GM19328 (cell line): ENCODE data around the gene COL4A4.

Experiments used
- ATAC-seq: cut with Tn5 transposase; IDR thresholded peaks from one replicate; pipeline ENCODE4 v1.9.1; 2021; ENCODE audit warnings: mild to moderate bottlenecking, moderate library complexity; ENCODE audit not compliant: unreplicated experiment

COL4A4 gene

DNA sequence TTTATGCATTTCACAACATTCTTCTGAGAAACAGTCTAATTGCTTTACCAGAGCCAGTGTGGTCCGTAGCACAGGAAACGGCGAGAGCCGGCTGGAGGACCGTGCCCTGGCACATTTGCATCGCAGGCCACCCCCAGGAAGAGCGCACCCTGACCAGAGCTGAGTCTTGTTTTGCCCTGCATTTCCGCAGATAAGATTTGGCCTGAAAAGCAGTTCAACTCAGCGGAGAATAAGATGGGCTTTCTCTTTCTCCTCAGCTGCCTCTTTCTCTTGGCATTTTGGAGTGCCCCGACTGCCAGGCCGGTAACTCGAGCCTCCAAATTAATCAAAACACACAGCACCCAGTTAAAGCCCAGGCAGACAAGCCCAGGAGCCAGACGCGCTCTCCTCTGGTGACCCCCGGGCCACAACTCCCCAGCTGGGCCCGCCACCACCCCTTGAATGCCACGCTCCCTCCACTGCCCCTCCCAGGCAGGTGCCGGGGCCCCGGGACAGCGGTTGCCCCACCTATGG lies 464 bp downstream of the COL4A4 start:
- peak; percentile 56 for ATAC-seq

DNA sequence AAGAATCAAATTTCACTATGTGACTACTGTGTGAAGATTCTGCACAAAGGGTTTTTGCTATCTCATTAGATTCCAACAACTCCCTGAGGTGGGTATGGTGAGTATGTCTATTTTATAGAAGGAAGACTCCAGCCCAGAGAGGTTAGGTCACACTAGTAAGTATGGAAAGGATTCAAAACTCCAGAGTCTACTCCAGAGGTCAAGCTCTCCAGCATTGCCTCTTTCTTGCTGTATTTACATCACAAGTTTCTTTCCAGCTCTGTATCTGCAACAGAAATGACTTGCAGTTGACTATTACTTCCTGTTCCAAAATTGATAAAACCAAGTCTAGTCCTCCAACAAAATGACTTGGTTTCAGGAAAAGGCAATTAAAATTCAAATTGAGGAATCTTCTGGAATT lies 2.1 kb downstream of the COL4A4 start:
- no peak for ATAC-seq

DNA sequence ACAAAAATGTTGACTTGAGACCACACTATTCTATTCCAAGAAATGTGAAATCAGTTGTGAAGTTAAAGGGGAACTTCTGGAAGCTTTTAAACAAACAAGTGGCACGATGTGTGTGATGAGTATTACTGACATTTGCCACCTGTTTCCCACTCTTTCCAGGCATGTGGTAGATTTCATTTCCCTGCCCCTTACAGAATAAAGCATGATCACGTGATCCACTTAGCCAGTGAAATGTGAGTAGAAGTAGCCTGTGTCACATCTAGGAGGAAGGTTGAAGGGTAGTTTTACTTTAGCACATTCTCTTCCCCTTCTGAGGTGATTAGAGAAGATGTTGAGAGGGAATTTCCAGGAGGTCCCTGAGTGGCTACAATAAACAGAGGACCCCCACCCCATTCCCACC lies 3.8 kb downstream of the COL4A4 start:
- no peak for ATAC-seq

DNA sequence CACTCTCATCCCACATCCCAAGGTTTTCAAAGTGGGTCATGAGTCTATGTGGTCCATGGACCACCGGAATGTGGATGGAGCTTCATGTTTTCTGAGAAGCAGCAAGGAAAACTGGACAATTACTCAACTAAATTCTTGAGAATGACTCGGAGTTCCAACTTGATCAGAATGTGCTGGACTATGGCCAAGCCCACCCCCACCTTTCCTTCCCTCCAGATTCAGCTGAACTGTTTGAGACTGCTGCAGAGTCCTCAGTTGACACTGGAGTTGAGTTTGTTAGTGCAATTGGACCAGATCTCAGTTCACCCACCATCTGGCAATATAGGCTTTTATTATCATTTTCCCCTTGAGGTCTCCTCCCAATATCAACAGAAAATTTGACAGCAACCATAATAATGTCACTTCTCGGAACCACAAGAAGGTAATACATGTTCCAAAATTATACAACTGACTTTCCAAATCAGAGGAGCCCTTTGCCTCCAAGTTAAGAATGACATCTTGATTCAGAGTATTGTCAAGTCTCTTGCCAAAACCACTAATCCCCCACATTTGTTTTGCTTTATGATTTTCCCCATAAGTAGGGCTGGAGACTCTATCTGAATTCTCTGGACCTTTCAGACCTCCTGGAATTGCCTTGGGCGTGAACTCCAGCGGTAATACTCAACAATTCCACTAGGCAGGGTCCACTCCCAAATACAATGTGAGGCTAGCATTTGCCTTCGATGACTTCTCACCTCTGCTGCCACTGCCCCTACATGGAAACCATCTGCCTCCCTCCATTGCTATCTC lies 8.8 kb downstream of the COL4A4 start:
- no peak for ATAC-seq

DNA sequence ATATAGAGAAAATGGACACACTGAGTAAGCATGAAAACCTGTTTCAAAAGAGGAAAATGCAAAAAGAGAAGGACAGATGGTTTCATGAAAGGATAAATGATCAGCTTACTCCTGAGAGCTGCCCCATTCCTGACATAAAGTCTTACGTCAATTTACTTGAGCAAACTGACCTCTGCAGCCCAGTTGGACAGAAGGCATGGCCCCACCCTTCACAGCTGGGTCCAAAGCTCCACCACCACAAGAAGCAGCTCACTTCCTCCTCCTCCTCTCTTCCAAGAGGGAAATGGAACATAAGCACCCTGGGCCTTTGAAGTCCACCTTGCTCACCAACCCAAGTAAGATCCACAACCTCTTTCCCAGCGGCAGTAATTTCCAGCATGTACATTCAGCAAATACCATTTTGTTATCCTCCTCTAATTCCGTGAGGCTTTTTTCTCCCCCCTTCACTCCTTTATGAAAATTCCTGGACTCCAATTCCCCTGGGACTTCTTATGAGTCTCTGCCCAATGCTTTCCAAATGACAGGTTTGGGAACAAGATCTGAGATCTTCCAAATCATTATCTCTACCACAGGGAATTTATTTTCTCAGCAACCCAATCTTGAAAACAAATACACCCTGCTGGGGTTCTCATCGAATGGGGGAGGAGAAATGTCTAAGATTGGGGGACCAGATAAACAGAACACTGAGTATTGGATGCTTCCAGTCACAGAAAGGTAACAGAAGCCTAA lies 10.1 kb downstream of the COL4A4 start:
- ATAC-seq, result no peak

DNA sequence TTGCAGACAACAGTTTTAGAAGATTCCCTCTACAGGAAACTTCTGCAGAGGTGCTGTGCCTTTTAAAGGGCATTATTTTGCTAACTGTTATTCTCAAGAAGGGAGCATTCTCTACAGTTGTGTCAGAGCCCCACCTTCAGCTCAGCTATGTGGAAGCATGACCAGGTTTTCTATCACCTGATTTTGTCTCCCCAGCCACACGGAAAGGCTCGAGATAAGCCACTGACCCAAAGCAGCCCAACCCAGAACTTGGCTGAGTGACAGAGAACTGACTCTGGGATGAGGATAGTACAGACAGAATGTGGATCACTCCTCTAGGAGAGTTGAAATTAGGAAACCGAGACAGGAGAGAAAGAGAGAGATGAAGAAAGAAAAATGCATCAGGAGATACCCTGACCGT lies 10.7 kb downstream of the COL4A4 start:
- ATAC-seq, result no peak

DNA sequence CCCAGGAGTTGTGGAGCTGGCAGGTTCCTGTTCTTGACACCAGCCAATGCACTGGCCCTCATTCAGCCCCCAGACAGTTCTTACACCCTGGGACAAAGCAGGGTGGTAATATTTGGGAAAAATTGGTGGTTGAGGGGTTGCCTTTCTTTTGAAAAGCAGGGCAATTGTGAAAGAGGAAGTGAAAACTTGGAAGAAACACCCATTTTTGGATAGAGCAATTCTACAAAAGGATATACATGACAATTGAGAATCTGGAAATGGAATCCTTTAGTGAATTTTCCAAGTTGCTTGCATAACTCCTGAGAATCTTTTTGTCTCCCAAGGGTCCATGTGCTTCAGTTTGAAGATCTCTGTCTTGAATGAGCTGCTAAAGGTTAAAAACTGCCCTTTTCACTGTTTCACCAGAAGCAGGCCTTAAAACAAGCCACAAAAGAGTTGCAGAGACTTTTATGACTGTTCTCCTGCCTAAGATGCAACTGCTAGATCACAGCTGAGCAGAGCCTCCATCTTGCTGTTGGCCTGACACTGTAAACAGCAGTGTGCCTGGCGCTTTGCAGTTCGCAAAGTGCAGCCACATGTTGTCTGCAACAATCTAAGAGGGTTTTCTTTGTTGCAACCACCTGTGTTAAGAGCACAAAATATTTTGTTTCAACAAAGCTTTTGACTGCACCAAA lies 11.8 kb downstream of the COL4A4 start:
- ATAC-seq, result no peak

DNA sequence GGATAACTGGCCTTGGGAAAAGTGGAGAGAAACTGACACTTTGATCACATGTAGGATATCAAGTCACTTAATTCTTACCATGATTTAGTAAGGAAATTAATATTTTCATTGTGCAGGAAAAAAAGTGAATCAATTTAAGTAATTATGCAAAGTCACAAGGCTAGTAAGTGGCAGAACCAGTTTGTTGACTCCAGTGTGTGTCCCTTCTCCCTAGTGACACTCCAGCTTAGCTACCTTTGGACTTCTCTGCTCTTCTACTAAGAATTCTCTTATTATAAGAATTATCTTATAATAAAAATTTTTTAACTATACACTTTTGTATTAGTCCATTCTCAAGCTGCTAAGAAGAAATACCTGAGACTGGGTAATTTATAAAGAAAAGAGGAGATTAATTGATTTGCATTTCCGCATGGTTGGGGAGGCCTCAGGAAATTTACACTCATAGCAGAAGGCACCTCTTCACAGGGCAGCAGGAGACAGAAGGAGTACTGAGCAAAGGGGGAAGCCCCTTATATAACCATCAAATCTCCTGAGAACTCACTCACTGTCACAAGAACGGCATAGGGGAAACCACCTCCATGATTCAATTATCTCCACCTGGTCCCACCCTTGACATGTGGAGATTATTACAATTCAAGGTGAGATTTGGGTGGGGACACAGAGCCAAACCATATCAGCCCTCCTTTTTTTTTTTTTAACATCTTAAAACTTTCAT lies 13.6 kb downstream of the COL4A4 start:
- ATAC-seq, result no peak

DNA sequence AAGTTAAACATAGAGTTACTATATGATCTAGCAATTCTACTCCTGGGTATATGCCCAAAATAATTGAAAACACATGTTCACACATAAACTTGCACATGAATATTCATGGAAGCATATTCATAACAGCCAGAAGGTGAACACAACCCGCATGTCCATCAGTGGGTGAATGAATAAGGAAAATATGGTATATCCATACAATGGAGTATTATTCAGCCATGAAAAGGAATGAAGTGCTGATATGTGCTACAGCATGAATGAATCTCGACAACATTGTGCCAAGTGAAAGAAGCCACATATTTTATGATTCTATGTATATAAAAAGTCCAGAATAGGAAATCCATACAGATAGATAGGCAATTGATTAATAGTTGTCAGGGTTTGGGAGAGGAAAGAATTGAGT lies 15.9 kb downstream of the COL4A4 start:
- ATAC-seq, result no peak

DNA sequence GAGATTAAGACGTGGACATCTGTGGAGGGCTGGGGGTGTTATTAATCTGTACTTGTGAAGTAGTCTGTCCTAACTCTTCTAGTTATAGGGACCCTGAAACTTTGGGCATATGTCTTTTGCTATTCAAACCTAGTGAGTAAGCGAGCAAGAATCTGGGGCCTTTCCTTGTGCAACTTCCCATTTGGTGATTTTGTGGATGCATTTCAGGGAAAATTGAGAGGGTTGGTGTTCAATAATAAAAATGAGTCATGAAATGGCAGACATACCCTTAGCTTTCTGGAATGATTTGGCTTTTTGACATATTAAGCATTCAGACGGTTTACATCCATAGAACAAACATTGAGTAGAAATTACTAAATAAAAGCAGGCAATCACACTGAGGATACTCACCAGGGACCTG lies 17.0 kb downstream of the COL4A4 start:
- no peak for ATAC-seq

DNA sequence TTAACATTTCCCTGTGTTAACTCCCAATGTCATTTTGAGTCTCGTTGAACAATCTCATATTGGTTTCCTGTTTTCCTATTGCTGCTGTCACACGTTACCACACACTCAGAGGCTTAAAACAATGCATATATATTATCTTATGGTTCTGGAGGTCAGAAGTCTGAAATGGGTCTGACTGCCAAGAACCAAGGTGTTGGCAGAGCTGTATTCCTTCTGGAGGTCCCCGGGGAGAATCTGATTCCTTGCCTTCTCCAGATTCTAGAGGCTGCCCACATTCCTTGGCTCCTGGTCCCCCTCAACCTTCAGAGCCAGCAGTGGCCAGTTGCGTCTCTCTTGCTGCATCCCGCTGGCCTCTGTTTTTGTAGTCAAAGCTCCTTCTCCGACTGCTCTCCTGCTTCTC lies 17.5 kb downstream of the COL4A4 start:
- no peak for ATAC-seq

DNA sequence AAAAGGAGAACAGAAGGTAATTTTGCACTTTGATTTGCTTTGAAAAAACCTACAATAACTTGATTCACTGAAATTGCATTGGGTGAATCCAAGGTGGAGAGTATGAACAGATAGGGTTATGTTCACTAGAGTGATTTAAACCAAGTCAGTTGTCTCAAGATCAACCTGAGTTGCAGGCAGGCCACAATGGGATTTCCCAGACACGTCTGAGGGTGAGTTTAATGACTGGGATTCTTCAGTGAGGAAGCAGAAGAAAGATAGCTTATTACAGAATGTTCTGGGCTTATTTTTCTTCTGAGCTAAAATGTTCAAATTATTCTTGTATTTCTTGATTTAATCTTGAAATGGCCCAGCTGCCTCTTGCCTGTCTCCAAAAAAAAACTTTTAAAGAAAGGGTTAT lies 20.1 kb downstream of the COL4A4 start:
- no peak for ATAC-seq

DNA sequence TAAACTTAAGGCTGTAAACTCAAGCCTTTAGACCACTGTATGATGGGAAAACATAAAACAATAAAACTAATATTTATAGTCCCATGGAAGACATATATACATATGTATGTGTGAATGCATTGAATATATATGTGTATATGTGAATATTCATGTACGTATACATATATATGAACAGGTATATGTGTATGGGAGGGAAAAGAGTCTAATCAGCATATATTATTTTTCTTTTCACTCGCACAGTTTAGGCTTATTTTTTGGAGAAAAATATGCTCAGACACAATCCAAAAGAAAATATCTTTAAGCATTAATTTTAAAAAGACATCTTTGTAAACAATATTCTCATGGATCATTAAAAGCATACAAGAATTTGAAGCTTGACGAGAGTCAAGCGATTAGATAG lies 22.7 kb downstream of the COL4A4 start:
- ATAC-seq, result no peak

DNA sequence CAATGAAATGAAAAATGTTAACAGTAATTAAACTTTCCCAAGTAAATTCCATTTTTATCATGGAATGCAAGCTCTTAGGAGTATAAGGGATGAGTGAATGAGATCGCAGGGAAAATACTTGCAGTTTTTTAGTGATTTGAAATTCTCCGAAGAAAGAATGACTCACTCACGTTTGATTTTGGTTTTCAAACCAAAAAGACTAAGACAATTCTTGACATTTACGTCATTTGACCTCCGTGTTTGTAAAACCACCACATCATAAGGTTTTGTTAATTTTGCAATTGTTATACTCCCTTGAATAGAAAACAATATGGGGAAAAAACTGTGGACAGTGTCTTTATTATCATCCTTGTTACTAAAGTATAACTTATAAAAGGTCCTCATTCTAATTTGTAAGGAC lies 29.4 kb downstream of the COL4A4 start:
- ATAC-seq, result no peak

DNA sequence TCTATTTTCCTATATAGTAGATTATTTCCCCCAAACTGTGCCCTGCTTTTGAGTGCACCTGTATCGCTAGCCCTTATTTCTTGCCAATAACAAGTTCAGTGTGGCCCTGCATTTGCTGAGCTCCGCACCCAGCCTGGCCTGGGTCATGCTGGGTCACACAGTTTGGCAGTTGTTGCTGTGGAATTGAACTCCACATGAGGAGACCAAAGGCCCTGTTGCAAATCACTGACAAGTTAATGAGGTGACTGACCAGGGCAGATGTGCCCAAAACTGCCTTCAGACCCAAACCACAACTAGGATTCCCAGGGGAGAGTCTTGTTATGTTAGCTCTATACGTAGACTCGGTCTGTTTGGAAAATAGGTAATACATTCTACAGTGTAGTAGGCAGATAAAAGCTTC lies 31.0 kb downstream of the COL4A4 start:
- no peak for ATAC-seq

DNA sequence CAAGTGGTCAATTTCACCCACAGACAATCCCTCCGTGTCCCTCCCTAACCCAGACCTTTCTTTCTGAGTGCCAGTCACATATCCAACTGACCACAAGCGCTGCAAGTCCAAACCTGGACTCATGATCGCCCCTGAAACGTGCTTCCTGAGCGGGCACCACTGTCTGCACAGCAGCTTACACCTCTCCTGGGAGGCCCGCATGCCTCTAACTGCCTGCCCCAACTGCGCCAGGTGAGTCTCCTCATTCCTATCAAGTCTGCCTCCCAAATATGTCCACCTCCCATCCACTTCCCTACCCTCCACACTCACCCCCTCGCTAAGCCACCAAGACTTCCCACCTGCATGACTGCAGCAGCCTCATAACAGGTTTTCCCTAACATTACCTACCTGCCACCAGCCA lies 33.4 kb downstream of the COL4A4 start:
- ATAC-seq, result no peak

DNA sequence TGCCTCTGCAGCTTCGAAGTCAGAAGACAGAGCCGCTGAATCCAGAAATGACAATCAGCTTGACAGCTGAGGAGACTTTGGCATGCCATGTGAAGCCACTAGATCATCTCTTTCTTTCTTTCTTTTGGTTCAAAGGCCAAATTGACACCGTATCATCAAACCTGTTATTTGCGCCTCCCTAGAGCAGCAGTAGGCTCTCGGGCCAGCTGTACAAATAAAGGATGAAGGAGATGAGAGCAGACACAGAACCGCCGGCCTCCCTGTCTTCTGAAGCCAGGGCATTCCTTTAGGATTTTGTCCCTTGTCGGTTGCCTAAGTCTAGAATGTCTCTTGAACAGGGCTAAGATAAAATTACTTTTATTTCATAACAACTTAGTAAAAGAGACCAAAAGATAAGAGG lies 36.8 kb downstream of the COL4A4 start:
- ATAC-seq, result no peak

DNA sequence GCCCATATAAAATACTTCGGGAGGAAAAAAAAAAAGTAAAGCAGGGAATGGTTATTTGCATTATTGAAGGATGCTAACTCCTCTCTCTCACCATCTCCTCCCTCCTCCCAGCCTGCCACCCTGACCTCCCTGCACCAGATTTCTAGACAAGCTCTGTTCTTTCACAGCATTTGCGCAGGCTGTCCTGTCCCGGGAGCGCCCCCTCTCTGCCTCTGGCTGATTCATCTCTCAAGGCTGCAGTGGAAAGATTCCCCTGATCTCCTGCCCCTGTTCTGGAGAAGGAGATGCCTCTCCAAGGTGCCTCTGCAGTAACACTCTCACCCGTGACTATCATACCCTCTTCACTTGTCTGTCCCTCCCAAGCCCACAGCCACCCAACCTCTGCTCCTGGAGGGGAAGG lies 38.5 kb downstream of the COL4A4 start:
- no peak for ATAC-seq

DNA sequence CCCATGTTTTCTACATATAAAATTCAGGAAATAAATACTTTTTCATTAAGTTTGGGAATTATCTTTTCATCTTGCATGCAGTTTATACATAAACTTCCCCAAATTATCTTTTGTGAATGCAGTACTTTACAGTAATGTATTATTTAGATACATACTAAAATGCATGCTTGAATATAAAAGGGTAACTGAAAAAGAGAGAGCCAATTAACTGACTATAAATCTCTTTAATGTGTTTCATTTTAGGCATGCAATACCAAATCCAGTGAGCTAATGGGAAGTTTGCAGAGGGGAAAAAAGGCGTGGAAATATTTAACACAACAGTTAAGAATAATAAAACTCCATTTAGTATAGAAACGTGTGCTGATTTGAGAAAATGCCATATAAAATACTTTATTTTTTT lies 39.2 kb downstream of the COL4A4 start:
- no peak for ATAC-seq

DNA sequence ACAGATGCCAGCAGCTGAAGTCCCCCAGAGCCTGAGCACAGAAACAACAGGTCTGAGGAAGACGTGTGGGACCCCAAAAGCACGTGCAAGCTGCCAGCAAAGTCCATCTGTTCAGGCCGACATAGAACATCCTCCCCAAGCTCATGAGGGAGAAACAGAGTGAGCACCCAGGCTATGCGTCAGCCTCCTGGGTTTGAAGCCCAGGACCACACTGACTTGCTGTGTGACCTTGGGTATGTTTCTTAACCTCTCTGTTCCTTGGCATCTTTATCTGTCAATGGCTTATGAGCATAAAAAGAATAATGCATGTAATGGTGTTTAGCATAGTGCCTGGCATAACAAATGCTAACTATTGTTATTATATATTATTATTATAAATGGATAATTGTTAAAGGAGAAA lies 40.3 kb downstream of the COL4A4 start:
- ATAC-seq, result no peak

DNA sequence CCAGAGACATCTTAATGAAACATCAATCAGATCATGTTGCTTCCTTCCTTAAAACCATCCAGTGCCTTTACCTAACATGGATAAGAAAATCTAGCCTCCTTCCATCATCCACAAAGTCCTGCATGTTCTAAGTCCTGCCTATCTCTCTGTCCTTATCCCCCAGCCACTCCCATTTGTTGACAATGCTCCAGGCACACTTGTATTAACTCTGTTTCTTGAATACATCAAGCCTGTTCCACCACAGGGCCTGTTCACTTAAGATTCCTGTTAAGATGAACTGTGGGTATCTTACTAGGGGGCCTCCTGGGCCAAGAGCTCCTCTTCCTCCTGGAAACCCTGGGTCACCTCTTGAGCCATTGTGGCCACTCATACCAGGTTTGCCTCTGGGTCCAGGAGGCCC lies 45.7 kb downstream of the COL4A4 start:
- ATAC-seq, result no peak
